ENCODE data around the gene ELN.
"Not testable (repeated sequence)": the region's sequence is repeated elsewhere in the genome, so short reads cannot be mapped to it uniquely, and the experiment has no call there.

ELN gene

DNA sequence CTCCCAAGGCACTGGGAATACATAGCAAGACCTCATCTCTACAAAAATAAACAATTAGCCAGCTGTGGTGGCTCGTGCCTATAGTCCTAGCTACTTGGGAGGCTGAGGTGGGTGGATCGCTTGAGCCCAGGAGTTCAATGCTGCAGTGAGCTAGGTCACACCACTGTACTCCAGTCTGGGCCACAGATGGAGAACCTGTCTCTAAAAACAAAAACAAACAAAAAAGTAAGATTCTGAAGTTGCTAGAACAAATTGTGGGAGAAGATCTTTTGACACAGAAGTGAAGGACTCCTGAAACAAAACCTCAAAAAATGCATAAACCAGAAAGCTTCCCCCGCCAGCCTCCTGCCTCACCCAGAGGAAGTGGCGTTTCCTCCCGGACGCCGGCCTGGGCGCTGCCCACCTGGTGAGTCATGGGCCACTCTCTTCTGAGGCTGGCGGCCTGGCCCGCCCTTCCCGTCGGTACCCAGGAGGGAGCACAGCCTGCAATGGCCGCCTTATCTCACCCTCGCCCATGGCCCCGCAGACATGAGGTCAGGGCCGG lies 25.4 kb upstream of the ELN start:
- DNase-seq, result peak; percentile 11

DNA sequence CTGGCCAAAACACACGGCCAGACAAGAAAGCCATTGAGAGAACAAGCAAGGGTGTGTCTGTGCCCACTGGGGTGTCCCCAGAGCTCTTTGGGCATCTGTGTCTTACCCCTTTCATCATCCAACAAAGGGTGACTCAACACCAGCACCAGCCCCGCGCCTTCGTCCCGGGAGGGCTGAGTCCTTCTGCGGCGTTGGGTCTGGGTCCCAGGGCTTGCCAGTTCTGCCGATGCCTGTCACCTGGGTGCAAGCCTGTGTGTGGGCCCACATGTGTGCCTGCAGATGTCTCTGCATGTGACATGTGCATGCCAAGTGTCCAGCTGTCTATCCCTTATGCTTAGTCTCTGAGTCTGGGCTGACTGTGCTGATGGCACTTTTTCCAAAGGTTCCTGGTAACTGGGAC lies 24.4 kb upstream of the ELN start:
- no peak for DNase-seq

GRCh38 chr7:74006032-74006431 lies 21.9 kb upstream of the ELN start:
- no peak for DNase-seq

- no peak for DNase-seq
These were observed 21.3 kb upstream of the ELN start for GRCh38 chr7:74006451-74007241.

DNA sequence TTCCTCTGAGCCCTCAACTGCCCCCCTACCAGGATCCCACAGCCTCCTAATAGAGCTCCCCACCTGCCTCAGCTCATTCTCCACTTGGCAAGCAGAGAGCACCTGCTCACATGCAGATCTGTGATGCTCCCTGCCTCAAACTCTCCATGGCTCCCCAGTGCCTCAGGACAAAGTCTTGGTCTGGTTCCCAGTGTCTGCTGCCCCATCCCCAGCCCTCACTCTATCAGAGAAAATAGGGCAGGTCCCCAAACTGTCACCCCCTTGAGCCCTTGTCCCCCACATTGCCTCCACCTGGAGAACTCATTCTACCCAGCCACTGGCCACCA lies 20.8 kb upstream of the ELN start:
- DNase-seq, result no peak

DNA sequence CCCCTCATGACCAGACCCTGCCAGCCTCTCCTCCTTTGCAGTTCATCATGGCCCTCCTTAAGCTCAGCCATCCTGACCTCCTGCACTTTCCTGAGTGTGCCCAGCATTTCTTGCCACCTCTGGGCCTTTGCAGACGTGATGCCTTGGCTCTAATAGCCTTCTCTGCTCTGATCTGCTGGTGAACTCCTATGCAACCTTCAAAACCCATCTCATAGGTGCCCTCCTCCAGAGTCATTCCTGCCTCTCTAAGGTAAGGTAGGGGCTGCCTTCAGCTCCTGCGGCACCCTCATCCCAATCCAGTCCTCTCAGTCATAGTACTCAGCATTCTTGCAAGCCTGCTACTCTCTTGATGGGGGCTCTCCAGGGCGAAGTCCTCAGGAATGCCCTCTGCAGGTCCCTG lies 19.3 kb upstream of the ELN start:
- no peak for DNase-seq

- no peak for DNase-seq
These were observed 18.3 kb upstream of the ELN start for GRCh38 chr7:74009719-74010118.

- DNase-seq, result no peak
These were observed 17.6 kb upstream of the ELN start for GRCh38 chr7:74010407-74010806.

GRCh38 chr7:74011421-74011820 lies 16.6 kb upstream of the ELN start:
- DNase-seq, result not testable (repeated sequence)

DNA sequence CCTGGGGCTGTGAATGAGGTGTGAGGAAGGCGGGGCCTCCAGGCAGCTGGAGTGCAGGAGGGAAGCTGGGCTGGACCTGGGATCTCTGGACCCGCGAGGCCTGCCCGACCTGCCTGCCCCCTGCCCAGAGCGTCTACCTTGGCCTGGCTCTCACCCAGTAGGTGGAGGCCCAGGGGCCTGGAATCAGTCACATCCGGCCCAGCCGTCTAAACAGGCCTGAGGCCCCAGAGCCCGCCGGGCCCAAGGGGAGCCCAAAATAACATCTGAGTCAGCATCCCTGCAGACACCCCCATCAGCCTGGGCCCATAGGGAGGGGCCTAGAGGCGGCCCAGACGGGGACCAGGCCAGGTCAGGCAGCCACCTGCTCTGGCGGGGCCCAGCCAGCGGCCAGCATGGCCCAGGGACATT lies 15.1 kb upstream of the ELN start:
- no peak for DNase-seq

DNA sequence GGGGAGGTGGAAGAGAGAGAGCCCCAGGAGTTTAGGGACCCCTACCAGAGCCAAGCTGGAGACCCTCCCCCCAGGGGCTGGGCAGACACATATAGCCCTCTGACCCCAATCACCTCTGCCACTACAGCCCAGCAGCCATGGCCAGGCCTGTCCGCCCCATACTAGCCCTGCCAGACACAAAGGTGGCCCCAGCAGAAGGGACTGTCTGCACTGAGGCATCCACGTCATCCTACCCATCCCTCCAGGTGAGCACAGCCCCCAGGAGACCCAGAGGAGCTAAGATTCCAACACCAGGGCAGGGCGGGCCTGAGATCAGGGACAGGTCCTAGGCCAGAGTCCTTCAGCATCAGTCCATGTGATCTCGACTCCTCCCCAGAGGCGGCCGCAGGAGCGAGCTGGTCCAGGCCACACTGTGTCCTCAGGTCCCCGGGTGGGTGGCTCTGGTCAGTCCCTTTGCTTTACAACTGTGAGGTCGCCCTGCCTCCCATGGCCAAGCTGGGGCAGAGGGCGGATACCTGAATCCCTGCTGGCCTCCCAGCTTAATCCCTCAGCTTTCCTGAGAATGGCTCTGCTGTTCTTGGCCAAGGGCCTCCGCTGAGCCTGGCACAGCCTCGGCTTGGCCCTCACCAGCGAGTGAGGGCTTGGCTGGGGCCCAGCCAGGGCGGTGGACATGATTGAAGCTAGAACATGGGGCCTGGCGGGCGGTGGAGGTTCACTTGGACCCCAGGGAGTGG lies 14.3 kb upstream of the ELN start:
- DNase-seq, result no peak

DNA sequence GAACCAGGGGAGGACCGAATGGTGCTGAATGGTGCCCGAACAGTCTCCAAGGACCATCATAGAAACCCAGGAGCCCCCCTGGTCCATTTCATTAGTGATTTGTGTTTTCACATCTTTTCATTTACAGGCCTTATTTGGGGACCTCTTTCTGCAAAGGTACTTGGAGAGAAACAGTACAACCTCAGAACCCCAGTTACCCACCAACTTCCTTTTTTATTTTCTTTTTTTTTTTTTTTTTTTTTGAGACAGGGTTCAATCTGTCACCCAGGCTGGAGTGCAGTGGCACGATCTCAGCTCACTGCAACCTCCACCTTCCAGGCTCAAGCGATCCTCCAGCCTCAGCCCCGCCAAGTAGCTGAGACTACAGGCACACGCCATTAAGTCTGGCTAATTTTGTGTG lies 13.0 kb upstream of the ELN start:
- no peak for DNase-seq

GRCh38 chr7:74015670-74016069 lies 12.3 kb upstream of the ELN start:
- DNase-seq, result no peak

GRCh38 chr7:74017125-74017524 lies 10.8 kb upstream of the ELN start:
- DNase-seq, result no peak

GRCh38 chr7:74018246-74018895 lies 9.6 kb upstream of the ELN start:
- no peak for DNase-seq

GRCh38 chr7:74019149-74019548 lies 8.8 kb upstream of the ELN start:
- DNase-seq, result no peak

DNA sequence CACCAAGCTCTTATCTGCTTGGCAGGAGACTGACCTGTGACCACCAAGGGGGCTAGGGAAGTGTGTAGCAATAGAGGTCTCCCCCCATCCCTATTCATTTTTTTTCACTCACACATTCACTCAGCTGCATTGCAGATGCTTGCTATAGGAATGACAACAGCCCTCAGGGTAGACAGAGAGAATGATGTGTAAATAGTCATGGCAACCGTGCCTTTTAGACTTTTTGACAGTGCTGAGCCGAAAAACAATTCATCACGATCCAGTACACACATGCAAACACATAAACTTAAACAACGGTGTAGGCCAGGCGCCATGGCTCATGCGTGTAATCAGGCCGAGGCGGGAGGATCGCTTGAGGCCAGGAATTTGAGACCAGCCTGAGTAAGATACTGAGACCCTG lies 7.6 kb upstream of the ELN start:
- DNase-seq, result no peak

DNA sequence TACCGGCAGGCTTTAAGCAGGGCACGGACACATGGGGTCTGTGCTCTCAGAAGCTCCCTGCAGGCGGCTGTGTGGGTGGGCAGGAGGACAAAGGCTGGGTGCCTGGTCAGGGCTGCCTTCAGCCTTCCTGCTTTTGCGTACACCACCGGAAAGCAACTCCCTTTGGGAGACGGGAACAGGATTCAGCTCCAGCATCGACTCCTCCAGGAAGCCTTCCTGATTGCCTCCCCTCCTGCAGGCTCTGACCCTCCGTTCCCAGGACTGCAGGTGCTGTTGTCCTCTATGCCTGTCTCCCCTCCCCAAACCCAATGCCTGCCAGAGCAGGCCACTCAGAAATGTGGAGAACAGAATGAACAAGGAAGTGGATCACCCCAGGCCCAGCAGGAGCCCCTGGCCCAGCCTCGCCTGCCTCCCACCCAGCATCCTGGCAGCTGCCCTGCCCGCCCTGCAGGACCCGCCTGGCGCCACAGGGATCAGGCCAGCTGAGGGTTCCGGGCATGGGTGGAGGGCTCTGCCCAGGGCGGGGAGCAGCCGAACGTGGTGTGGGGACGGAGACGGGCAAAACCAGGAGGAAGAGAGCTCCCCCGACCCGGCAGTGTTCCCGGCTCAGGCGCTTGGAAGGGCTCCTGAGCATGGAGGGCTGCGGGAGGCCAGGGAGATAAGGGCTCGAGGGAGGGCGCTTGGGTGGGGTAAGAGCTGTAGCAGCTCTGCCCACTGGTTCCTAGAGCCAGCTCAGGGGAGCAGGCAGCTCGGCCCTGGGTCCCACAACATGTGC lies 6.2 kb upstream of the ELN start:
- DNase-seq, result no peak

DNA sequence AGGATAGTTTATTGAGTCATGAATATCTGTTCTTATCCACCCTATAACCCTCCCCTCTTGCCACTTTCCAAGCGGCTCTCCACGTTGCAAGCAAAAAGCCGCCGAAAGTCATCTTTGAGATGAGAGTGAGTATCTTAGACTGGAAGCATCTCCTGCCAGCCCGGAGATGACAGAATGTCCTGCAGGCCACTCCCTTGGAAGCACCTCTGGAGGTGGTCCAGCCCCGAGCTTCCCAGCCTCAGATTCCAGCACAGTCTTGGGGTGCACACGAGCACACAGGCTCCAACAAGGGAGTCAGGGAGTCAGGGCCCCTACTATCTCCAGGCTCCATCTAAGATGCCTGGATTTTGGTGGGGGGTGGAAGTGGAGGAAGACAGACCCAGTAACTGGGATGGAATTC lies 5.5 kb upstream of the ELN start:
- no peak for DNase-seq

GRCh38 chr7:74023092-74023536 lies 4.9 kb upstream of the ELN start:
- no peak for DNase-seq

DNA sequence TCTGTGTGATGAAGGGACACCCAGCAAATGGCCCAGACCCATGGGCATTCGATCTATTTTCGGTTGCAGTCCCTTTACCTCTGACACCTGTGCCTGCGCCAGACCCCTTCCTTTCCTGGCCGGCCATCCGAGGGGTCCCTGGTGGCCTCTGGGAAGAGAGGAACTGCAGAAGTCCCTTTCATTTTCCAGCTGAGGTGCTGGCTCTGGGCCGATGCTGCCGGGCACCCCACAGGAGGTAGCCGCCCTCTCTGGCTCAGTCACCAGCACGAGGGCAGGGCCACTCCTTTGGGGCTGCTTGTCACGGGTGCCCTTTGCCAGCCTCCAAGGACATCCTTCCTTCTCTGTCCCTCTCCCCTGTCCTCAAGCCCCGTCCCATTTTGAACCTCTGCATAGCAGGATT lies 4.2 kb upstream of the ELN start:
- DNase-seq, result no peak

DNA sequence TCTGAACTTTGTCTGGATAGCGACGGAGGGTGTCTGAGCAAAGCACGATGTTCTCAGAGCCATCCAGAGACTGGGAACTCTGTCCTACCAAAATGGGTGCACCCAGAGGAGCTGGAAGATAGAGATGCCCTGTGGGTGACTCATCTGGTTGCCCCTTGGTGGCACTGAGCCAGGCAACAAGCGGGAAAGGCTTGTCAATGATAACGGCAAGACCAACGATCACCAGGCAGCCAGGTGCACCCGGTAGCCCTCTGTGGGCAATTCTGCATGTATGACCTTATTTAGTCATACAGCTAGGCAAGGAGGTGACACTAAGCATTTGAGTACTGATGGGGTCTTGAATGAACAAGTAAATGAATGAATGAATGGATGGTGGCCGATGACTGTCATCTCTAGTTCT lies 2.8 kb upstream of the ELN start:
- DNase-seq, result no peak

GRCh38 chr7:74025730-74026129 lies 2.2 kb upstream of the ELN start:
- no peak for DNase-seq
